HCT116 (cell line): Measurements from ENCODE around the gene PDLIM4. TPM values are rescaled to one million over a fixed set of nuclear protein-coding genes. Genes with fewer than 3 reads are reported as not detected.

Experiments
- ATAC-seq: fragments of 200-7000 bp; cut with Tn5 transposase; 2 replicates; pipeline ENCODE4 v1.9.1; 2020; ENCODE audit warnings: mild to moderate bottlenecking, moderate library complexity
- BruUV-seq: library from RNA; stranded (reverse); fragments of 400-500 nt; replicated peaks from 2 replicates; lab custom pipeline; 2021; lab: Mats Ljungman, UMichigan
- CTCF ChIA-PET: fragments of 300-600 bp; sonication (Branson Sonifier 250); formaldehyde crosslinking; loops from one replicate; lab custom pipeline; 2021; ENCODE audit warnings: antibody characterized with exemption; lab: Charles Lee
- POLR2A ChIA-PET: fragments of 300-600, 350-600 bp; sonication (Branson Sonifier 250); formaldehyde crosslinking; loops from one replicate; lab custom pipeline; 2021; ENCODE audit warnings: antibody characterized with exemption; lab: Charles Lee
- RAD21 ChIA-PET, 2 experiments: fragments of 300-600 bp; sonication (Branson Sonifier 250); formaldehyde crosslinking; loops; one replicate each; lab custom pipeline; 2023; ENCODE audit warnings: low total read pairs in 2 of 2; ENCODE audit not compliant: uncharacterized antibody in 2 of 2, unreplicated experiment in 2 of 2, low non-redundant PET in 1 of 2; lab: Charles Lee
- DNase-seq: peaks from one replicate; pipeline ENCODE4 v3.0.0-alpha.2; 2010; ENCODE audit warnings: low read depth, low spot score
- H2AFZ ChIP-seq: fragments of 200-600 bp; shearing (Covaris generic), sonication (generic); 2 replicates; pipeline ENCODE4 v1.6.1; 2017; ENCODE audit warnings: low read depth, mixed run types, mixed read lengths, antibody characterized with exemption, low read length; ENCODE audit not compliant: poor library complexity, severe bottlenecking
- H3K27ac ChIP-seq: 2 replicates; pipeline ENCODE4 v1.5.1; 2012; ENCODE audit warnings: low read depth, low read length
- H3K27me3 ChIP-seq: fragments of 200-600 bp; sonication (generic); 2 replicates; pipeline ENCODE4 v1.6.1; 2016; ENCODE audit warnings: mixed run types, low read length, mixed read lengths; ENCODE audit not compliant: insufficient read depth
- H3K36me3 ChIP-seq, 2 experiments: fragments of 200-500 bp in 1 of 2; fragments of 200-600 bp in 1 of 2; sonication (Bioruptor generic) in 1 of 2; sonication (generic) in 1 of 2; 2 replicates each; pipeline versions ENCODE4 v1.5.1 to v1.6.1; 2014 to 2016; ENCODE audit warnings: low read length in 2 of 2, inconsistent platforms in 1 of 2, mixed read lengths in 1 of 2, mixed run types in 1 of 2; ENCODE audit not compliant: insufficient read depth in 2 of 2, control insufficient read depth in 1 of 2
- H3K4me1 ChIP-seq, 2 experiments: fragments of 200-600 bp in 1 of 2; sonication (generic) in 1 of 2; 2 replicates each; pipeline versions ENCODE4 v1.5.1 to v1.6.1; 2012 to 2017; ENCODE audit warnings: low read length in 2 of 2, inconsistent platforms in 1 of 2, mild to moderate bottlenecking in 1 of 2, mixed read lengths in 1 of 2, mixed run types in 1 of 2, moderate library complexity in 1 of 2; ENCODE audit not compliant: insufficient read depth in 2 of 2, control insufficient read depth in 1 of 2
- H3K4me2 ChIP-seq: fragments of 200-600 bp; sonication (generic); 2 replicates; pipeline ENCODE4 v1.6.1; 2017; ENCODE audit warnings: mixed run types, low read length, mixed read lengths
- H3K4me3 ChIP-seq, 2 experiments: fragments of 200-600 bp in 1 of 2; sonication (generic) in 1 of 2; replicated peaks in 1 of 2; 2 replicates each; pipeline ENCODE4 v1.5.1; 2011 to 2016; ENCODE audit warnings: low read length in 2 of 2, control low read depth in 1 of 2, low read depth in 1 of 2, mild to moderate bottlenecking in 1 of 2, mixed read lengths in 1 of 2, mixed run types in 1 of 2
- H3K79me2 ChIP-seq: fragments of 200-600 bp; sonication (generic); 2 replicates; pipeline ENCODE4 v1.6.1; 2017; ENCODE audit warnings: mild to moderate bottlenecking, mixed run types, low read length, moderate library complexity, mixed read lengths; ENCODE audit not compliant: insufficient read depth
- H3K9ac ChIP-seq: fragments of 200-600 bp; sonication (generic); 2 replicates; pipeline ENCODE4 v1.6.1; 2016; ENCODE audit warnings: low read length, mixed read lengths
- H3K9me2 ChIP-seq: fragments of 200-600 bp; sonication (generic), shearing (Covaris generic); 2 replicates; pipeline ENCODE4 v1.6.1; 2017; ENCODE audit warnings: mixed run types, mild to moderate bottlenecking, moderate library complexity; ENCODE audit not compliant: insufficient read depth
- H3K9me3 ChIP-seq, 2 experiments: fragments of 200-500 bp in 1 of 2; fragments of 200-600 bp in 1 of 2; sonication (Bioruptor generic) in 1 of 2; sonication (generic) in 1 of 2; 2 replicates each; pipeline ENCODE4 v1.6.1; 2014 to 2017; ENCODE audit warnings: low read length in 2 of 2, mixed read lengths in 2 of 2, inconsistent platforms in 1 of 2, low read depth in 1 of 2, mild to moderate bottlenecking in 1 of 2, mixed run types in 1 of 2, moderate library complexity in 1 of 2; ENCODE audit not compliant: control insufficient read depth in 1 of 2, insufficient read depth in 1 of 2
- H4K20me1 ChIP-seq: fragments of 200-600 bp; sonication (generic), shearing (Covaris generic); 2 replicates; pipeline ENCODE4 v1.6.1; 2017; ENCODE audit warnings: mixed run types, mild to moderate bottlenecking, moderate library complexity; ENCODE audit not compliant: insufficient read depth
- CTCF ChIP-seq, 3 experiments: fragments of 200-600 bp in 1 of 3; sonication (generic) in 1 of 3; IDR thresholded peaks in 2 of 3; conservative IDR thresholded peaks in 1 of 3; 2 replicates each; pipeline ENCODE4 v1.5.1; 2012 to 2017; ENCODE audit warnings: low read depth in 2 of 3, low read length in 2 of 3, antibody characterized with exemption in 1 of 3, borderline replicate concordance in 1 of 3, control low read depth in 1 of 3, mild to moderate bottlenecking in 1 of 3, mixed read lengths in 1 of 3, mixed run types in 1 of 3, moderate library complexity in 1 of 3; ENCODE audit not compliant: insufficient read depth in 1 of 3
- ELF1 ChIP-seq: IDR thresholded peaks from 2 replicates; pipeline ENCODE4 v1.6.1; 2012; ENCODE audit warnings: low read depth, borderline replicate concordance
- EZH2 ChIP-seq: fragments of 200-600 bp; sonication (generic); IDR thresholded peaks from 2 replicates; pipeline ENCODE4 v1.6.1; 2017; ENCODE audit warnings: antibody characterized with exemption, mixed run types
- EZH2phosphoT487 ChIP-seq: fragments of 200-600 bp; IDR thresholded peaks from 2 replicates; pipeline ENCODE4 v1.6.1; 2018; ENCODE audit warnings: antibody characterized with exemption, borderline replicate concordance
- POLR2A ChIP-seq: IDR thresholded peaks from 2 replicates; pipeline ENCODE4 v1.7.0; 2011; ENCODE audit warnings: borderline replicate concordance; ENCODE audit not compliant: insufficient read depth, insufficient read length; ENCODE audit errors: extremely low read depth
- RAD21 ChIP-seq: IDR thresholded peaks from 2 replicates; pipeline ENCODE4 v1.6.1; 2012; ENCODE audit warnings: low read depth, mild to moderate bottlenecking
- SP1 ChIP-seq: IDR thresholded peaks from 2 replicates; pipeline ENCODE4 v1.6.1; 2012; ENCODE audit warnings: low read depth
- TCF7L2 ChIP-seq: IDR thresholded peaks from 2 replicates; pipeline ENCODE4 v1.7.0; 2011; ENCODE audit warnings: borderline replicate concordance, inconsistent platforms; ENCODE audit not compliant: insufficient read depth, insufficient read length; ENCODE audit errors: extremely low read depth
- ZBTB33 ChIP-seq: IDR thresholded peaks from 2 replicates; pipeline ENCODE4 v1.6.1; 2011; ENCODE audit warnings: mild to moderate bottlenecking, low read length, moderate library complexity; ENCODE audit not compliant: insufficient replicate concordance; ENCODE audit errors: extremely low read depth
- intact Hi-C: fragments of 100-400 bp; cut with micrococcal nuclease; formaldehyde crosslinking; loops from 2 replicates; pipeline ENCODE4 v1.10.0; 2022
- total RNA-seq: library from RNA; stranded (reverse); gene quantifications from one replicate; pipeline ENCODE4 v1.2.1, GENCODE V29; 2021; ENCODE audit not compliant: unreplicated experiment
- TF ChIP-seq, protein P1 (sequence below): IDR thresholded peaks from 2 replicates; pipeline ENCODE4 v1.6.1; 2012
- TF ChIP-seq, protein P2 (sequence below): IDR thresholded peaks from 2 replicates; pipeline ENCODE4 v1.6.1; 2012; ENCODE audit warnings: low read depth

PDLIM4 gene
- total RNA-seq, 1 experiment from 2014 or later = not detected

GRCh38 chr5:132299917-132300316 is 42.4 kb downstream of the PDLIM4 start:
- H3K9ac ChIP-seq = no peak overlapping the region
- ChIA-PET POLR2A (no interaction called here), CTCF (no interaction called here), RAD21 (no interaction called here)
- no peak overlapping the region for H3K27ac ChIP-seq
- intact Hi-C loops = loop anchor here (10.0 kb wide), 1 partner anchor 195 kb away; the partner anchor contains the start of gene IRF1
- no peak overlapping the region for H3K4me2 ChIP-seq
- peaks cover 7 to 12% of the 10 kb centered on the region in 2 experiments for H3K4me1 ChIP-seq
- TF ChIP-seq ZBTB33 (no peak), ELF1 (no peak), TCF7L2 (no peak)
- TF ChIP-seq, protein P1, sequence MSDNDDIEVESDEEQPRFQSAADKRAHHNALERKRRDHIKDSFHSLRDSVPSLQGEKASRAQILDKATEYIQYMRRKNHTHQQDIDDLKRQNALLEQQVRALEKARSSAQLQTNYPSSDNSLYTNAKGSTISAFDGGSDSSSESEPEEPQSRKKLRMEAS = no peak
- no peaks in the 10 kb centered on the region for H3K79me2 ChIP-seq
- H3K9me3 ChIP-seq = no peaks in the 10 kb centered on the region
- DNase-seq = no peak
- H3K36me3 ChIP-seq = no peaks in the 10 kb centered on the region
- H4K20me1 ChIP-seq = no peaks in the 10 kb centered on the region
- BruUV-seq = no TSS peak
- no peak overlapping the region for H3K4me3 ChIP-seq
- H2AFZ ChIP-seq = no peak overlapping the region
- no peaks in the 10 kb centered on the region for H3K27me3 ChIP-seq
- ATAC-seq = no peak
- no peaks in the 10 kb centered on the region for H3K9me2 ChIP-seq

DNA sequence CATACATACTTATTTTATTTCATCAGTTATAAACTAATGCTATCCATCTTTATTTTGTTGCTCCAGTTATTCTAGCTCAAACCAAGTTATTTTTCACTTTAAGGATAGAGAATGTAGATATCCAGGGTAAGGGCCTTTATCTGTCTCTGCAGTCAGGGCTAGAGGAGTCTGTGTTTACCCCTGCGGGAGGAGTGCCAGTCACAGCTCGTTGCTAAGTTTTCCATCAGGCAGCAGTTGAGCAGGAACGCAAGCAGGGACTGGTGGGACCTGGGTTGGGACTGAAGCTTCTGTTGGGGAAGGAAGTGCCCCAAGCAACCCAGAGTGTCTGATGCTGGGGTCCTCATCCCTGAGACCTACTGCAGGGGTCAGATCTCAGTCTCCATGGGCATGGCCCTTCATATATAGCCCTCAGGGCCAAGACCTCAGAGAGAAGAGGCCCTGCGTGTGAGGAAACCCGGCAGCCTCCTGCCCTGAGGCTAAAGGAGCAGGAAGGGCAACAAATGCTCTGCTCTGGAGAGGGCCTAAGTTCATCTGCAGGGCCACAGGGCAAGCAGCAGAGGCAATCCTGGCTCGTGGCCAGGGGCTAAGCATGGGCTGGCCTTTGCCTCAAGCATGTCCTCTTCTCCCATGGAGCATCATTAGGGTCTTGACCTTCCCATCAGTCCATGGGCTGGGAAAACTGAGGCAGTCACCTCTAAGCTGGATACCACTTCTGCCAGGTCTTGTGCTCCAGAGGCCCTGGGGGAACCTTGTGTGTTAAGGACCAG is 43.3 kb downstream of the PDLIM4 start:
- Histone ChIP-seq H3K4me3 (no peak overlapping the region), H3K9me2 (no peaks in the 10 kb centered on the region), H3K9me3 (no peaks in the 10 kb centered on the region), H4K20me1 (no peaks in the 10 kb centered on the region), H3K27me3 (no peaks in the 10 kb centered on the region), H3K9ac (no peak overlapping the region), H3K79me2 (no peaks in the 10 kb centered on the region), H3K4me1 (peaks cover 2 to 4% of the 10 kb centered on the region in 2 experiments; a peak in 3 of 4 replicates), H2AFZ (no peak overlapping the region), H3K36me3 (no peaks in the 10 kb centered on the region), H3K4me2 (no peak overlapping the region), H3K27ac (no peak overlapping the region)
- intact Hi-C loops = no loop called here
- no peak for ATAC-seq
- ChIA-PET RAD21 (no interaction called here), POLR2A (no interaction called here), CTCF (no interaction called here)
- no TSS peak for BruUV-seq
- DNase-seq = no peak
- TF ChIP-seq EZH2phosphoT487 = no peak
- TF ChIP-seq, protein P2, sequence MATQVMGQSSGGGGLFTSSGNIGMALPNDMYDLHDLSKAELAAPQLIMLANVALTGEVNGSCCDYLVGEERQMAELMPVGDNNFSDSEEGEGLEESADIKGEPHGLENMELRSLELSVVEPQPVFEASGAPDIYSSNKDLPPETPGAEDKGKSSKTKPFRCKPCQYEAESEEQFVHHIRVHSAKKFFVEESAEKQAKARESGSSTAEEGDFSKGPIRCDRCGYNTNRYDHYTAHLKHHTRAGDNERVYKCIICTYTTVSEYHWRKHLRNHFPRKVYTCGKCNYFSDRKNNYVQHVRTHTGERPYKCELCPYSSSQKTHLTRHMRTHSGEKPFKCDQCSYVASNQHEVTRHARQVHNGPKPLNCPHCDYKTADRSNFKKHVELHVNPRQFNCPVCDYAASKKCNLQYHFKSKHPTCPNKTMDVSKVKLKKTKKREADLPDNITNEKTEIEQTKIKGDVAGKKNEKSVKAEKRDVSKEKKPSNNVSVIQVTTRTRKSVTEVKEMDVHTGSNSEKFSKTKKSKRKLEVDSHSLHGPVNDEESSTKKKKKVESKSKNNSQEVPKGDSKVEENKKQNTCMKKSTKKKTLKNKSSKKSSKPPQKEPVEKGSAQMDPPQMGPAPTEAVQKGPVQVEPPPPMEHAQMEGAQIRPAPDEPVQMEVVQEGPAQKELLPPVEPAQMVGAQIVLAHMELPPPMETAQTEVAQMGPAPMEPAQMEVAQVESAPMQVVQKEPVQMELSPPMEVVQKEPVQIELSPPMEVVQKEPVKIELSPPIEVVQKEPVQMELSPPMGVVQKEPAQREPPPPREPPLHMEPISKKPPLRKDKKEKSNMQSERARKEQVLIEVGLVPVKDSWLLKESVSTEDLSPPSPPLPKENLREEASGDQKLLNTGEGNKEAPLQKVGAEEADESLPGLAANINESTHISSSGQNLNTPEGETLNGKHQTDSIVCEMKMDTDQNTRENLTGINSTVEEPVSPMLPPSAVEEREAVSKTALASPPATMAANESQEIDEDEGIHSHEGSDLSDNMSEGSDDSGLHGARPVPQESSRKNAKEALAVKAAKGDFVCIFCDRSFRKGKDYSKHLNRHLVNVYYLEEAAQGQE = no peak
- TF ChIP-seq EZH2 = no peak
- TF ChIP-seq RAD21 = no peak
- no peak for TF ChIP-seq SP1
- no peak for TF ChIP-seq CTCF (IDR thresholded peaks at IDR 0.05 in 2 of 3, conservative IDR thresholded peaks at IDR 0.05 in 1 of 3; ENCODE audit: borderline replicate concordance in 1 of 3, insufficient read depth in 1 of 3, low read depth in 2 of 3, low read length in 2 of 3)
- TF ChIP-seq POLR2A = no peak
